GM21528 (cell line): ENCODE data around the gene EPSTI1.
"Not testable (repeated sequence)": the region's sequence is repeated elsewhere in the genome, so short reads cannot be mapped to it uniquely, and the experiment has no call there.

Source experiments
- ATAC-seq: cut with Tn5 transposase; IDR thresholded peaks from one replicate; pipeline ENCODE4 v1.9.1; 2021; ENCODE audit warnings: mild to moderate bottlenecking, moderate library complexity; ENCODE audit not compliant: unreplicated experiment, low FRiP score

Gene EPSTI1

GRCh38 chr13:43006893-43007631 is 15.0 kb upstream of the EPSTI1 start:
- no peak for ATAC-seq

GRCh38 chr13:43005460-43006236 is 13.6 kb upstream of the EPSTI1 start:
- ATAC-seq, result no peak

GRCh38 chr13:43003729-43004128 is 11.7 kb upstream of the EPSTI1 start:
- ATAC-seq, result no peak

GRCh38 chr13:43003010-43003409 is 11.0 kb upstream of the EPSTI1 start:
- no peak for ATAC-seq

- no peak for ATAC-seq
These were observed 10.0 kb upstream of the EPSTI1 start for GRCh38 chr13:43002021-43002420.

- ATAC-seq, result no peak
These were observed 8.6 kb upstream of the EPSTI1 start for GRCh38 chr13:43000676-43001075.

- no peak for ATAC-seq
These were observed 7.5 kb upstream of the EPSTI1 start for GRCh38 chr13:42999491-42999890.

- ATAC-seq, result no peak
These were observed 5.3 kb upstream of the EPSTI1 start for GRCh38 chr13:42997381-42997780.

GRCh38 chr13:42996584-42996983 is 4.5 kb upstream of the EPSTI1 start:
- no peak for ATAC-seq

- no peak for ATAC-seq
These were observed 2.8 kb upstream of the EPSTI1 start for GRCh38 chr13:42994878-42995277.

GRCh38 chr13:42992764-42993122 is 702 bp upstream of the EPSTI1 start:
- ATAC-seq, result peak; percentile 2

GRCh38 chr13:42991233-42991897 is 676 bp downstream of the EPSTI1 start:
- ATAC-seq, result not testable (repeated sequence)

- ATAC-seq, result no peak
These were observed 1.5 kb downstream of the EPSTI1 start for GRCh38 chr13:42990291-42991232.

GRCh38 chr13:42986176-42986574 is 5.9 kb downstream of the EPSTI1 start:
- no peak for ATAC-seq

- no peak for ATAC-seq
These were observed 6.5 kb downstream of the EPSTI1 start for GRCh38 chr13:42985312-42986175.

- no peak for ATAC-seq
These were observed 7.3 kb downstream of the EPSTI1 start for GRCh38 chr13:42984691-42985090.

- no peak for ATAC-seq
These were observed 8.0 kb downstream of the EPSTI1 start for GRCh38 chr13:42984026-42984425.

GRCh38 chr13:42981853-42982252 is 10.2 kb downstream of the EPSTI1 start:
- no peak for ATAC-seq

GRCh38 chr13:42981317-42981716 is 10.7 kb downstream of the EPSTI1 start:
- no peak for ATAC-seq
